Pancreas (tissue), 10 donors: ENCODE results near the gene NAGK. TPM values are rescaled to one million over a fixed set of nuclear protein-coding genes. Genes with fewer than 3 reads are reported as not detected.

Experiments
- ATAC-seq, 4 donors: fragments of 200-7000 bp; cut with Tn5 transposase; one replicate each; pipeline versions ENCODE4 v1.8.0 to v1.9.1; 2020; ENCODE audit warnings: mild to moderate bottlenecking in 4 of 4, moderate library complexity in 4 of 4
- DNase-seq, 6 donors: peaks; one replicate each; pipeline ENCODE4 v3.0.0-alpha.2; 2020
- FAIRE-seq: peaks from 2 replicates; lab custom pipeline; 2012; peaks lifted over from hg19 to GRCh38; lab: Jason Lieb, UNC
- H3K27ac ChIP-seq, 4 donors: fragments of 200-600 bp; sonication (generic); 1 replicate in 3 of 4; 2 replicates in 1 of 4; pipeline versions ENCODE4 v1.5.0 to v1.8.0; 2020
- H3K27me3 ChIP-seq, 4 donors: fragments of 200-600 bp; one replicate each; pipeline ENCODE4 v1.8.0; 2021
- H3K36me3 ChIP-seq, 3 donors: fragments of 200-600 bp; sonication (generic) in 1 of 3; one replicate each; pipeline versions ENCODE4 v1.5.0 to v1.8.0; 2020 to 2021
- H3K4me1 ChIP-seq, 3 donors: fragments of 200-600 bp; one replicate each; pipeline ENCODE4 v1.8.0; 2021
- H3K4me3 ChIP-seq, 4 donors: fragments of 200-600 bp; sonication (generic) in 2 of 4; one replicate each; pipeline versions ENCODE4 v1.5.0 to v1.8.0; 2020 to 2021
- H3K9me3 ChIP-seq, 4 donors: fragments of 200-600 bp; one replicate each; pipeline ENCODE4 v1.8.0; 2021
- CTCF ChIP-seq, 4 donors: fragments of 200-600 bp; sonication (generic) in 3 of 4; IDR thresholded peaks; one replicate each; pipeline versions ENCODE4 v1.5.0 to v1.8.0; 2021; ENCODE audit warnings: antibody characterized with exemption in 4 of 4
- WGBS, 2 donors: extraction: QIAGEN DNeasy Blood & Tissue Kit; methylation state at CpG; one replicate each; pipeline ENCODE4 v1.1.7; 2013; 5-methylcytosine and 5-hydroxymethylcytosine counted together
- intact Hi-C, 3 donors: fragments of 100-400 bp; cut with DNase I; formaldehyde crosslinking; loops; one replicate each; pipeline versions ENCODE4 v1.11.1 to v1.14.2; 2022
- polyA plus RNA-seq, 2 donors: library from polyadenylated mRNA; stranded (reverse); fragments of 200-250 nt; gene quantifications; one replicate each; pipeline ENCODE4 v1.2.3, GENCODE V29; 2013
- total RNA-seq, 6 donors: library from RNA; stranded (reverse); fragmentation: NEBNext Ultra II Directional in 4 of 6; extraction: Animal tissue kit (Norgen Biotek cat#: 25700) in 4 of 6; gene quantifications; one replicate each; pipeline versions ENCODE4 v1.2.1 to v1.2.4, GENCODE V29; 2021 to 2023
- donor health status: healthy with polysubstance abuse.
- donor health status: DM: no; HTN: no; CAD: no; lungs with moderate emphysema.
- donor health status: DM: no; HTN: no; CAD: no.
- donor health status: control.
- donor health status: control.
- donor health status: Bipolar disorder and iron deficiency.
- donor health status: DM: yes; HTN: yes; CAD: no.
- donor health status: DM: no; HTN: no; CAD: no.
- donor health status: DM: no; HTN: no; CAD: no.
- donor health status: DM: yes; HTN: yes; CAD: no.

Gene NAGK
- total and polyA plus RNA-seq, 8 donors, result 38.9 to 138 (median 57.5) TPM

GRCh38 chr2:71108091-71108490 is 39.6 kb downstream of the NAGK start:
- no peaks in the 10 kb centered on the region for H3K4me1 ChIP-seq
- FAIRE-seq (no peak), DNase-seq (no peak), ATAC-seq (no peak)
- 87 to 94% methylated on average over 2 of the region's 2 CpGs for WGBS, 2 donors
- H3K4me3 ChIP-seq, result no peak overlapping the region
- no peak for TF ChIP-seq CTCF (IDR thresholded peaks at IDR 0.05)
- peaks cover 0 to 24% (median 0%) of the 10 kb centered on the region in 3 donors for H3K36me3 ChIP-seq
- H3K27ac ChIP-seq, result no peak overlapping the region
- no peaks in the 10 kb centered on the region for H3K27me3 ChIP-seq
- H3K9me3 ChIP-seq, result no peaks in the 10 kb centered on the region
- intact Hi-C loops, result no loop called here

- Histone ChIP-seq H3K36me3 (peaks cover 0 to 35% (median 0%) of the 10 kb centered on the region in 3 donors), H3K27me3 (no peaks in the 10 kb centered on the region), H3K4me3 (no peak overlapping the region), H3K9me3 (no peaks in the 10 kb centered on the region), H3K27ac (no peak overlapping the region), H3K4me1 (no peaks in the 10 kb centered on the region)
- WGBS, 2 donors, result 98 to 100% methylated on average over 1 of the region's 1 CpG
- no peak for TF ChIP-seq CTCF (IDR thresholded peaks at IDR 0.05)
- no peak for FAIRE-seq
- no peak for ATAC-seq
- intact Hi-C loops, result no loop called here
- DNase-seq, result no peak
Measured at GRCh38 chr2:71113843-71114242, 45.4 kb downstream of the NAGK start.

- no peak overlapping the region for H3K4me3 ChIP-seq
- ATAC-seq (no peak), FAIRE-seq (no peak), DNase-seq (no peak)
- H3K9me3 ChIP-seq, result no peaks in the 10 kb centered on the region
- peaks cover 0 to 27% (median 0%) of the 10 kb centered on the region in 3 donors for H3K36me3 ChIP-seq
- intact Hi-C loops, result no loop called here
- no peak overlapping the region for H3K27ac ChIP-seq
- H3K4me1 ChIP-seq, result no peaks in the 10 kb centered on the region
- H3K27me3 ChIP-seq, result no peaks in the 10 kb centered on the region
- TF ChIP-seq CTCF (IDR thresholded peaks at IDR 0.05), result no peak
Measured at GRCh38 chr2:71117063-71117462, 48.6 kb downstream of the NAGK start.

GRCh38 chr2:71120195-71120594 is 51.7 kb downstream of the NAGK start:
- intact Hi-C loops, result no loop called here

More at GRCh38 chr2:71120195-71120594, 51.7 kb downstream of the NAGK start:
- WGBS, 2 donors, result 69 to 72% methylated on average over 6 of the region's 6 CpGs
- H3K9me3 ChIP-seq, result no peaks in the 10 kb centered on the region
- no peaks in the 10 kb centered on the region for H3K27me3 ChIP-seq
- H3K27ac ChIP-seq, result no peak overlapping the region
- peaks cover 0 to 4% (median 0%) of the 10 kb centered on the region in 3 donors for H3K4me1 ChIP-seq
- TF ChIP-seq CTCF (IDR thresholded peaks at IDR 0.05), result no peak
- peaks cover 0 to 13% (median 0%) of the 10 kb centered on the region in 3 donors for H3K36me3 ChIP-seq
- DNase-seq (no peak), FAIRE-seq (no peak), ATAC-seq (no peak)
- H3K4me3 ChIP-seq, result no peak overlapping the region
